Activated naive CD8-positive, alpha-beta T cell (primary cell): ENCODE results near the gene GRIPAP1.
A peak's percentile ranks its signal among the peaks of the same experiment; 100 is the strongest.
"Not testable (repeated sequence)": the region's sequence is repeated elsewhere in the genome, so short reads cannot be mapped to it uniquely, and the experiment has no call there.

Experiments
- H3K27ac Mint-ChIP-seq: one replicate; pipeline ENCODE4 v1.8.0; 2021; ENCODE audit warnings: mixed read lengths
- H3K27me3 Mint-ChIP-seq: one replicate; pipeline ENCODE4 v1.8.0; 2021; ENCODE audit warnings: mixed read lengths
- H3K36me3 Mint-ChIP-seq: one replicate; pipeline ENCODE4 v1.8.0; 2021; ENCODE audit warnings: mixed read lengths
- H3K4me1 Mint-ChIP-seq: one replicate; pipeline ENCODE4 v1.8.0; 2021; ENCODE audit warnings: low read depth, mixed read lengths
- H3K4me3 Mint-ChIP-seq: one replicate; pipeline ENCODE4 v1.8.0; 2021; ENCODE audit warnings: mild to moderate bottlenecking, mixed read lengths
- H3K9me3 Mint-ChIP-seq: one replicate; pipeline ENCODE4 v1.8.0; 2021; ENCODE audit warnings: low read depth, mixed read lengths

GRIPAP1 gene

GRCh38 chrX:49019050-49019449 lies 17.0 kb upstream of the GRIPAP1 start:
- Mint-ChIP-seq H3K27ac (no peak overlapping the region), H3K36me3 (no peaks in the 10 kb centered on the region), H3K4me1 (no peaks in the 10 kb centered on the region), H3K27me3 (no peaks in the 10 kb centered on the region), H3K4me3 (no peak overlapping the region), H3K9me3 (no peaks in the 10 kb centered on the region)

- no peak overlapping the region for H3K27ac Mint-ChIP-seq
- H3K4me1 Mint-ChIP-seq = peaks cover 21% of the 10 kb centered on the region
- no peaks in the 10 kb centered on the region for H3K27me3 Mint-ChIP-seq
- peaks cover under 1% of the 10 kb centered on the region for H3K36me3 Mint-ChIP-seq
- H3K9me3 Mint-ChIP-seq = no peaks in the 10 kb centered on the region
- H3K4me3 Mint-ChIP-seq = peak overlapping the region; percentile 52
These were observed 1.6 kb upstream of the GRIPAP1 start for GRCh38 chrX:49003696-49004095.

- Mint-ChIP-seq H3K27ac (peak overlapping the region; percentile 95), H3K4me1 (peaks cover 32% of the 10 kb centered on the region), H3K36me3 (peaks cover 4% of the 10 kb centered on the region), H3K9me3 (no peaks in the 10 kb centered on the region), H3K4me3 (peak overlapping the region; percentile 98), H3K27me3 (no peaks in the 10 kb centered on the region)
These were observed 458 bp downstream of the GRIPAP1 start for GRCh38 chrX:49001521-49002090.

- H3K36me3 Mint-ChIP-seq = peaks cover 4% of the 10 kb centered on the region
- peak overlapping the region; percentile 98 for H3K4me3 Mint-ChIP-seq
These were observed 1.4 kb downstream of the GRIPAP1 start for GRCh38 chrX:49000636-49001035.

GRCh38 chrX:48999030-48999429 lies 3.0 kb downstream of the GRIPAP1 start:
- H3K4me3 Mint-ChIP-seq = no peak overlapping the region
- no peaks in the 10 kb centered on the region for H3K9me3 Mint-ChIP-seq
- H3K36me3 Mint-ChIP-seq = peaks cover 4% of the 10 kb centered on the region
- peaks cover 32% of the 10 kb centered on the region for H3K4me1 Mint-ChIP-seq
- H3K27me3 Mint-ChIP-seq = no peaks in the 10 kb centered on the region
- H3K27ac Mint-ChIP-seq = no peak overlapping the region

More at GRCh38 chrX:49000636-49001035, 1.4 kb downstream of the GRIPAP1 start:
- Mint-ChIP-seq H3K27ac (no peak overlapping the region), H3K9me3 (no peaks in the 10 kb centered on the region), H3K27me3 (no peaks in the 10 kb centered on the region), H3K4me1 (peaks cover 32% of the 10 kb centered on the region)

GRCh38 chrX:48998391-48998790 lies 3.7 kb downstream of the GRIPAP1 start:
- peaks cover 32% of the 10 kb centered on the region for H3K4me1 Mint-ChIP-seq
- no peaks in the 10 kb centered on the region for H3K9me3 Mint-ChIP-seq
- H3K27me3 Mint-ChIP-seq = no peaks in the 10 kb centered on the region
- no peak overlapping the region for H3K4me3 Mint-ChIP-seq
- no peak overlapping the region for H3K27ac Mint-ChIP-seq
- H3K36me3 Mint-ChIP-seq = peaks cover 4% of the 10 kb centered on the region

- peaks cover 32% of the 10 kb centered on the region for H3K4me1 Mint-ChIP-seq
- H3K36me3 Mint-ChIP-seq = peaks cover 4% of the 10 kb centered on the region
- no peaks in the 10 kb centered on the region for H3K27me3 Mint-ChIP-seq
- H3K9me3 Mint-ChIP-seq = no peaks in the 10 kb centered on the region
- no peak overlapping the region for H3K27ac Mint-ChIP-seq
- H3K4me3 Mint-ChIP-seq = no peak overlapping the region
These were observed 4.2 kb downstream of the GRIPAP1 start for GRCh38 chrX:48997865-48998264.

- peaks cover 4% of the 10 kb centered on the region for H3K36me3 Mint-ChIP-seq
- H3K27me3 Mint-ChIP-seq = no peaks in the 10 kb centered on the region
- no peaks in the 10 kb centered on the region for H3K9me3 Mint-ChIP-seq
- H3K27ac Mint-ChIP-seq = peak overlapping the region; percentile 17
- H3K4me3 Mint-ChIP-seq = no peak overlapping the region
- H3K4me1 Mint-ChIP-seq = peaks cover 28% of the 10 kb centered on the region
These were observed 4.6 kb downstream of the GRIPAP1 start for GRCh38 chrX:48997455-48997854.

GRCh38 chrX:48996969-48997368 lies 5.1 kb downstream of the GRIPAP1 start:
- Mint-ChIP-seq H3K9me3 (no peaks in the 10 kb centered on the region), H3K4me1 (peaks cover 28% of the 10 kb centered on the region), H3K36me3 (peaks cover 4% of the 10 kb centered on the region), H3K27me3 (no peaks in the 10 kb centered on the region), H3K4me3 (no peak overlapping the region), H3K27ac (no peak overlapping the region)

GRCh38 chrX:48992341-48992740 lies 9.7 kb downstream of the GRIPAP1 start:
- Mint-ChIP-seq H3K4me3 (no peak overlapping the region), H3K9me3 (no peaks in the 10 kb centered on the region), H3K4me1 (peaks cover 2% of the 10 kb centered on the region), H3K36me3 (no peaks in the 10 kb centered on the region), H3K27ac (no peak overlapping the region), H3K27me3 (no peaks in the 10 kb centered on the region)

- H3K4me1 Mint-ChIP-seq = no peaks in the 10 kb centered on the region
- no peaks in the 10 kb centered on the region for H3K36me3 Mint-ChIP-seq
- no peak overlapping the region for H3K4me3 Mint-ChIP-seq
- no peaks in the 10 kb centered on the region for H3K27me3 Mint-ChIP-seq
- H3K27ac Mint-ChIP-seq = no peak overlapping the region
- H3K9me3 Mint-ChIP-seq = no peaks in the 10 kb centered on the region
These were observed 12.6 kb downstream of the GRIPAP1 start for GRCh38 chrX:48989483-48989882.

- no peak overlapping the region for H3K27ac Mint-ChIP-seq
- peaks cover 2% of the 10 kb centered on the region for H3K36me3 Mint-ChIP-seq
- no peaks in the 10 kb centered on the region for H3K4me1 Mint-ChIP-seq
- no peak overlapping the region for H3K4me3 Mint-ChIP-seq
- no peaks in the 10 kb centered on the region for H3K27me3 Mint-ChIP-seq
- H3K9me3 Mint-ChIP-seq = no peaks in the 10 kb centered on the region
These were observed 18.2 kb downstream of the GRIPAP1 start for GRCh38 chrX:48983896-48984295.

GRCh38 chrX:48983081-48983480 lies 19.0 kb downstream of the GRIPAP1 start:
- Mint-ChIP-seq H3K4me1 (no peaks in the 10 kb centered on the region), H3K27me3 (no peaks in the 10 kb centered on the region), H3K4me3 (no peak overlapping the region), H3K27ac (no peak overlapping the region), H3K36me3 (peaks cover 2% of the 10 kb centered on the region), H3K9me3 (no peaks in the 10 kb centered on the region)

GRCh38 chrX:48981178-48981577 lies 20.9 kb downstream of the GRIPAP1 start:
- no peaks in the 10 kb centered on the region for H3K4me1 Mint-ChIP-seq
- H3K9me3 Mint-ChIP-seq = no peaks in the 10 kb centered on the region
- no peak overlapping the region for H3K4me3 Mint-ChIP-seq
- no peak overlapping the region for H3K27ac Mint-ChIP-seq
- H3K36me3 Mint-ChIP-seq = peaks cover 2% of the 10 kb centered on the region
- no peaks in the 10 kb centered on the region for H3K27me3 Mint-ChIP-seq

GRCh38 chrX:48980341-48980740 lies 21.7 kb downstream of the GRIPAP1 start:
- not testable (repeated sequence) for H3K27me3 Mint-ChIP-seq, H3K36me3 Mint-ChIP-seq, H3K4me3 Mint-ChIP-seq, H3K4me1 Mint-ChIP-seq, H3K9me3 Mint-ChIP-seq, H3K27ac Mint-ChIP-seq

- Mint-ChIP-seq H3K9me3 (no peaks in the 10 kb centered on the region), H3K4me3 (no peak overlapping the region), H3K27ac (no peak overlapping the region), H3K36me3 (peaks cover 6% of the 10 kb centered on the region), H3K27me3 (no peaks in the 10 kb centered on the region), H3K4me1 (peaks cover under 1% of the 10 kb centered on the region)
These were observed 23.8 kb downstream of the GRIPAP1 start for GRCh38 chrX:48978226-48978625.
